H1 (cell line): ENCODE data around the gene KIAA1614. TPM values are rescaled to one million over a fixed set of nuclear protein-coding genes. Genes with fewer than 3 reads are reported as not detected.

Experiments used
- CTCF ChIA-PET: fragments of 300-600 bp; sonication (Branson Sonifier 250); formaldehyde crosslinking; loops from one replicate; lab custom pipeline; 2021; ENCODE audit not compliant: partially characterized antibody; lab: Charles Lee
- POLR2A ChIA-PET: fragments of 300-600 bp; sonication (Branson Sonifier 250); formaldehyde crosslinking; loops from one replicate; lab custom pipeline; 2021; ENCODE audit warnings: inconsistent platforms; ENCODE audit not compliant: partially characterized antibody; lab: Charles Lee
- DNase-seq, 2 experiments: peaks; one replicate each; pipeline versions ENCODE4 v3.0.0 to v3.0.0-alpha.2; 2010 to 2022; ENCODE audit warnings: low spot score in 2 of 2, low read depth in 1 of 2, mixed read lengths in 1 of 2
- FAIRE-seq: peaks from 2 replicates; lab custom pipeline; 2011; peaks lifted over from hg19 to GRCh38; lab: Jason Lieb, UNC
- H2AFZ ChIP-seq: 2 replicates; pipeline ENCODE4 v1.8.1; 2012; ENCODE audit warnings: low read length, inconsistent platforms
- H2AK5ac ChIP-seq: 2 replicates; pipeline ENCODE4 v1.6.1; 2013; ENCODE audit warnings: low read depth, low read length
- H2BK120ac ChIP-seq: replicated peaks from 2 replicates; pipeline ENCODE3; 2013; ENCODE audit warnings: low read depth, low read length, inconsistent platforms
- H2BK12ac ChIP-seq: 2 replicates; pipeline ENCODE4 v1.6.1; 2013; ENCODE audit warnings: low read depth, low read length
- H2BK15ac ChIP-seq: 2 replicates; pipeline ENCODE4 v1.6.1; 2013; ENCODE audit warnings: low read length
- H2BK20ac ChIP-seq: 2 replicates; pipeline ENCODE4 v1.6.1; 2013; ENCODE audit warnings: low read length
- H2BK5ac ChIP-seq: 2 replicates; pipeline ENCODE4 v1.6.1; 2013; ENCODE audit warnings: low read depth, low read length
- H3K14ac ChIP-seq: 2 replicates; pipeline ENCODE4 v1.6.1; 2013; ENCODE audit warnings: inconsistent platforms; ENCODE audit not compliant: insufficient read length
- H3K18ac ChIP-seq: 2 replicates; pipeline ENCODE4 v1.6.1; 2013; ENCODE audit warnings: low read length; ENCODE audit errors: extremely low read depth
- H3K23ac ChIP-seq: 2 replicates; pipeline ENCODE4 v1.6.1; 2013; ENCODE audit warnings: inconsistent platforms; ENCODE audit not compliant: insufficient read length
- H3K23me2 ChIP-seq: 2 replicates; pipeline ENCODE4 v1.6.1; 2013; ENCODE audit warnings: low read depth, low read length
- H3K27ac ChIP-seq: 2 replicates; pipeline ENCODE4 v1.6.1; 2011; ENCODE audit warnings: low read depth, low read length, inconsistent platforms
- H3K27me3 ChIP-seq, 4 experiments: replicated peaks in 1 of 4; 1 replicate in 1 of 4; 2 replicates in 3 of 4; pipeline versions ENCODE4 v1.6.1 to v1.8.1; 2011 to 2013; ENCODE audit warnings: low read length in 3 of 4, mild to moderate bottlenecking in 3 of 4, inconsistent platforms in 2 of 4, mixed read lengths in 2 of 4, moderate library complexity in 1 of 4; ENCODE audit not compliant: control insufficient read depth in 3 of 4, insufficient read depth in 3 of 4; ENCODE audit errors: extremely low read depth in 1 of 4
- H3K36me3 ChIP-seq, 4 experiments: 2 replicates each; pipeline versions ENCODE4 v1.6.1 to v1.8.1; 2011 to 2013; ENCODE audit warnings: mild to moderate bottlenecking in 4 of 4, low read length in 3 of 4, moderate library complexity in 2 of 4, control low read depth in 1 of 4, inconsistent platforms in 1 of 4; ENCODE audit not compliant: insufficient read depth in 4 of 4, control insufficient read depth in 2 of 4
- H3K4ac ChIP-seq: replicated peaks from 2 replicates; pipeline ENCODE3; 2013; ENCODE audit warnings: low read length, low read depth, mixed read lengths, inconsistent platforms; ENCODE audit not compliant: insufficient read length
- H3K4me1 ChIP-seq, 4 experiments: replicated peaks in 1 of 4; 1 replicate in 1 of 4; 2 replicates in 3 of 4; pipeline versions ENCODE4 v1.6.1 to v1.8.1; 2011 to 2013; ENCODE audit warnings: low read length in 3 of 4, inconsistent platforms in 2 of 4, mixed read lengths in 1 of 4; ENCODE audit not compliant: insufficient read depth in 4 of 4, control insufficient read depth in 3 of 4
- H3K4me2 ChIP-seq, 2 experiments: 2 replicates each; pipeline versions ENCODE4 v1.6.1 to v1.8.1; 2011 to 2013; ENCODE audit warnings: low read depth in 2 of 2, low read length in 2 of 2, control low read depth in 1 of 2, inconsistent platforms in 1 of 2, mild to moderate bottlenecking in 1 of 2; ENCODE audit not compliant: insufficient read depth in 1 of 2
- H3K4me3 ChIP-seq, 4 experiments: fragments of 200-600, 300-600 bp in 1 of 4; sonication (generic), shearing (Covaris generic), sonication (Bioruptor Twin) in 1 of 4; 2 replicates each; pipeline versions ENCODE4 v1.5.1 to v1.8.1; 2011 to 2016; ENCODE audit warnings: low read length in 4 of 4, low read depth in 3 of 4, control low read depth in 2 of 4, inconsistent platforms in 2 of 4, mild to moderate bottlenecking in 2 of 4, mixed read lengths in 1 of 4, moderate library complexity in 1 of 4; ENCODE audit not compliant: insufficient read depth in 2 of 4; ENCODE audit errors: extremely low read depth in 1 of 4
- H3K56ac ChIP-seq: replicated peaks from 2 replicates; pipeline ENCODE3; 2013; ENCODE audit warnings: low read depth, mild to moderate bottlenecking, mixed read lengths, low read length, inconsistent platforms; ENCODE audit not compliant: insufficient read length
- H3K79me1 ChIP-seq: 2 replicates; pipeline ENCODE4 v1.6.1; 2013; ENCODE audit warnings: low read depth, low read length, control low read depth
- H3K79me2 ChIP-seq, 2 experiments: 2 replicates each; pipeline versions ENCODE4 v1.6.1 to v1.8.1; 2012 to 2013; ENCODE audit warnings: low read length in 2 of 2, mild to moderate bottlenecking in 2 of 2, inconsistent platforms in 1 of 2; ENCODE audit not compliant: insufficient read depth in 2 of 2, control insufficient read depth in 1 of 2
- H3K9ac ChIP-seq, 4 experiments: replicated peaks in 1 of 4; 1 replicate in 1 of 4; 2 replicates in 3 of 4; pipeline versions ENCODE4 v1.6.1 to v1.8.1; 2011 to 2013; ENCODE audit warnings: low read depth in 3 of 4, low read length in 3 of 4, control low read depth in 2 of 4, mild to moderate bottlenecking in 2 of 4, moderate library complexity in 2 of 4, inconsistent platforms in 1 of 4; ENCODE audit errors: extremely low read depth in 1 of 4
- H3K9me3 ChIP-seq, 2 experiments: 2 replicates each; pipeline versions ENCODE4 v1.6.1 to v1.8.1; 2012 to 2013; ENCODE audit warnings: mild to moderate bottlenecking in 2 of 2, moderate library complexity in 2 of 2, control low read depth in 1 of 2, inconsistent platforms in 1 of 2, low read depth in 1 of 2, low read length in 1 of 2, mixed read lengths in 1 of 2; ENCODE audit not compliant: insufficient read depth in 2 of 2
- H4K20me1 ChIP-seq, 2 experiments: replicated peaks in 1 of 2; 2 replicates each; pipeline versions ENCODE3 to v1.8.1; 2011 to 2013; ENCODE audit warnings: inconsistent platforms in 2 of 2, low read length in 2 of 2, mild to moderate bottlenecking in 1 of 2; ENCODE audit not compliant: insufficient read depth in 2 of 2, control insufficient read depth in 1 of 2
- H4K5ac ChIP-seq: 2 replicates; pipeline ENCODE4 v1.6.1; 2013; ENCODE audit warnings: low read length, low read depth, mixed read lengths, inconsistent platforms; ENCODE audit not compliant: insufficient read length
- H4K8ac ChIP-seq: 2 replicates; pipeline ENCODE4 v1.8.0; 2013; ENCODE audit warnings: mild to moderate bottlenecking, moderate library complexity, low read length, inconsistent platforms; ENCODE audit not compliant: insufficient read depth; ENCODE audit errors: extremely low read depth
- H4K91ac ChIP-seq: replicated peaks from 2 replicates; pipeline ENCODE3; 2013; ENCODE audit warnings: low read length, mixed read lengths, inconsistent platforms; ENCODE audit not compliant: insufficient read length
- ATF3 ChIP-seq: IDR thresholded peaks from 2 replicates; pipeline ENCODE4 v1.6.1; 2011; ENCODE audit warnings: low read depth, mild to moderate bottlenecking, low read length; ENCODE audit not compliant: insufficient read depth
- CBX5 ChIP-seq: fragments of 300-800, 300-1000 bp; sonication (generic); IDR thresholded peaks from 2 replicates; pipeline ENCODE4 v1.7.1; 2016; ENCODE audit warnings: antibody characterized with exemption, low read length, low read depth
- CHD2 ChIP-seq: IDR thresholded peaks from 2 replicates; pipeline ENCODE4 v1.6.1; 2012; ENCODE audit warnings: low read length, improper control_type of control experiment
- CTCF ChIP-seq, 3 experiments: IDR thresholded peaks; 1 replicate in 2 of 3; 2 replicates in 1 of 3; pipeline versions ENCODE4 v1.5.1 to v1.6.1; 2011; ENCODE audit warnings: low read length in 3 of 3, mild to moderate bottlenecking in 3 of 3, inconsistent platforms in 2 of 3, low read depth in 1 of 3, moderate library complexity in 1 of 3; ENCODE audit not compliant: insufficient read depth in 1 of 3; ENCODE audit errors: control extremely low read depth in 1 of 3
- POLR2AphosphoS5 ChIP-seq: IDR thresholded peaks from 2 replicates; pipeline ENCODE4 v1.6.1; 2011; ENCODE audit warnings: low read depth, low read length
- POU5F1 ChIP-seq: IDR thresholded peaks from 2 replicates; pipeline ENCODE4 v1.6.1; 2011; ENCODE audit warnings: low read depth, mild to moderate bottlenecking, low read length, moderate library complexity
- SIX5 ChIP-seq: IDR thresholded peaks from 2 replicates; pipeline ENCODE4 v1.6.1; 2011; ENCODE audit warnings: mild to moderate bottlenecking, low read depth, low read length
- TAF7 ChIP-seq: optimal IDR thresholded peaks from 2 replicates; pipeline ENCODE3; 2011; ENCODE audit warnings: low read depth, mild to moderate bottlenecking, inconsistent platforms, low read length, moderate library complexity, borderline replicate concordance
- ZNF274 ChIP-seq: IDR thresholded peaks from 2 replicates; pipeline ENCODE4 v1.7.0; 2012; ENCODE audit warnings: low read length, borderline replicate concordance; ENCODE audit errors: extremely low read depth
- WGBS, 2 experiments: shearing (Covaris generic) in 1 of 2; methylation state at CpG; one replicate each; pipeline versions ENCODE4 v1.1.6 to v1.1.7; 2013 to 2015; ENCODE audit warnings: low lambda C conversion rate in 2 of 2, mixed read lengths in 2 of 2, inconsistent platforms in 1 of 2, low coverage in 1 of 2, missing lambda C conversion rate in 1 of 2; ENCODE audit not compliant: insufficient replicate concordance in 2 of 2, insufficient coverage in 1 of 2, insufficient read length in 1 of 2; ENCODE audit errors: extremely low coverage in 1 of 2, missing lambda C conversion rate in 1 of 2; 5-methylcytosine and 5-hydroxymethylcytosine counted together
- polyA plus RNA-seq, 7 experiments: library from polyadenylated mRNA; depleted of rRNA in 3 of 7; stranded (reverse) in 5 of 7; unstranded in 2 of 7; fragments of >200 nt in 5 of 7; fragments of 200-250 nt in 2 of 7; gene quantifications; 1 replicate in 5 of 7; 2 replicates in 1 of 7; 4 replicates in 1 of 7; pipeline versions ENCODE4 v1.2.1 to v1.2.3, GENCODE V29; 2011 to 2013; ENCODE audit warnings: missing spikeins in 2 of 7, mixed read lengths in 2 of 7
- total RNA-seq: library from RNA; stranded (reverse); fragmentation: NEBNext Ultra II Directional; extraction: Animal tissue kit (Norgen Biotek cat#: 25700); gene quantifications from 2 replicates; pipeline ENCODE4 v1.2.1, GENCODE V29; 2021

The KIAA1614 gene
- total and polyA plus RNA-seq, 2 of the 8 experiments (the other 6 are each of a cell fraction or from before 2014, with no cell fraction given) = 1.3 to 3.1 TPM

GRCh38 chr1:180932378-180932777 is 19.7 kb downstream of the KIAA1614 start:
- Histone ChIP-seq H3K4me1 (peaks cover 0 to 14% (median 7%) of the 10 kb centered on the region in 4 experiments; a peak in 3 of 7 replicates), H2BK15ac (no peak overlapping the region), H2BK120ac (no peak overlapping the region), H3K27me3 (no peaks in the 10 kb centered on the region), H3K23me2 (no peaks in the 10 kb centered on the region), H3K9me3 (no peaks in the 10 kb centered on the region), H4K5ac (no peak overlapping the region), H3K4me3 (no peak overlapping the region), H3K56ac (no peak overlapping the region), H3K23ac (no peak overlapping the region), H3K36me3 (peaks cover 0 to 3% (median under 1%) of the 10 kb centered on the region in 4 experiments; a peak in 1 of 8 replicates), H3K4me2 (no peak overlapping the region), H2AK5ac (0 out of 2 replicates have a peak overlapping the region, but pooled peaks have one; percentile 39), H4K8ac (no peak overlapping the region), H3K9ac (no peak overlapping the region), H4K20me1 (peaks cover 0 to 4% of the 10 kb centered on the region in 2 experiments), H3K79me1 (no peaks in the 10 kb centered on the region), H3K14ac (no peak overlapping the region), H2BK12ac (no peak overlapping the region), H3K27ac (no peak overlapping the region), H2BK5ac (no peak overlapping the region), H4K91ac (no peak overlapping the region), H3K18ac (no peak overlapping the region), H3K79me2 (no peaks in the 10 kb centered on the region), H2BK20ac (no peak overlapping the region), H2AFZ (no peak overlapping the region), H3K4ac (no peak overlapping the region)
- DNase-seq (no peak), FAIRE-seq (no peak)
- WGBS, 2 experiments = 90% methylated on average over 4 of the region's 4 CpGs; no CpG with 5 or more reads in 1 of the 2 experiments
- POLR2A ChIA-PET = no interaction called here
- CTCF ChIA-PET = interaction anchor here (0.6 to 1.7 kb wide), 3 partner anchors 9 to 491 kb away, joined by 3 to 6 read pairs (median 3); no protein-coding TSS in a partner anchor
- TF ChIP-seq CTCF (IDR thresholded peaks at IDR 0.05; ENCODE audit: control extremely low read depth in 1 of 3, insufficient read depth in 1 of 3, low read depth in 1 of 3, low read length in 3 of 3) (no peak), ZNF274 (no peak), POLR2AphosphoS5 (no peak), CBX5 (no peak), TAF7 (no peak), POU5F1 (no peak), CHD2 (no peak), ATF3 (no peak), SIX5 (no peak)
